Activated naive CD8-positive, alpha-beta T cell (primary cell): ENCODE data around the gene GPX4.

Source experiments
- H3K27ac Mint-ChIP-seq: one replicate; pipeline ENCODE4 v1.8.0; 2021; ENCODE audit warnings: mixed read lengths
- H3K27me3 Mint-ChIP-seq: one replicate; pipeline ENCODE4 v1.8.0; 2021; ENCODE audit warnings: mixed read lengths
- H3K36me3 Mint-ChIP-seq: one replicate; pipeline ENCODE4 v1.8.0; 2021; ENCODE audit warnings: mixed read lengths
- H3K4me1 Mint-ChIP-seq: one replicate; pipeline ENCODE4 v1.8.0; 2021; ENCODE audit warnings: low read depth, mixed read lengths
- H3K4me3 Mint-ChIP-seq: one replicate; pipeline ENCODE4 v1.8.0; 2021; ENCODE audit warnings: mild to moderate bottlenecking, mixed read lengths
- H3K9me3 Mint-ChIP-seq: one replicate; pipeline ENCODE4 v1.8.0; 2021; ENCODE audit warnings: low read depth, mixed read lengths

The GPX4 gene

GRCh38 chr19:1074544-1075283 lies 29.1 kb upstream of the GPX4 start:
- Mint-ChIP-seq H3K27ac (peak overlapping the region; percentile 88), H3K4me3 (peak overlapping the region; percentile 81), H3K27me3 (no peaks in the 10 kb centered on the region), H3K4me1 (peaks cover 50% of the 10 kb centered on the region), H3K36me3 (peaks cover 4% of the 10 kb centered on the region), H3K9me3 (no peaks in the 10 kb centered on the region)

GRCh38 chr19:1076046-1076386 lies 27.8 kb upstream of the GPX4 start:
- no peaks in the 10 kb centered on the region for H3K27me3 Mint-ChIP-seq
- peaks cover 4% of the 10 kb centered on the region for H3K36me3 Mint-ChIP-seq
- peak overlapping the region; percentile 88 for H3K27ac Mint-ChIP-seq
- peak overlapping the region; percentile 81 for H3K4me3 Mint-ChIP-seq
- peaks cover 52% of the 10 kb centered on the region for H3K4me1 Mint-ChIP-seq
- no peaks in the 10 kb centered on the region for H3K9me3 Mint-ChIP-seq

- Mint-ChIP-seq H3K36me3 (no peaks in the 10 kb centered on the region), H3K27me3 (no peaks in the 10 kb centered on the region), H3K4me3 (peak overlapping the region; percentile 76), H3K9me3 (no peaks in the 10 kb centered on the region), H3K4me1 (peaks cover 50% of the 10 kb centered on the region), H3K27ac (peak overlapping the region; percentile 88)
Measured at GRCh38 chr19:1076951-1077350, 26.8 kb upstream of the GPX4 start.

- peaks cover 41% of the 10 kb centered on the region for H3K4me1 Mint-ChIP-seq
- no peaks in the 10 kb centered on the region for H3K36me3 Mint-ChIP-seq
- peak overlapping the region; percentile 42 for H3K4me3 Mint-ChIP-seq
- H3K9me3 Mint-ChIP-seq: no peaks in the 10 kb centered on the region
- H3K27me3 Mint-ChIP-seq: no peaks in the 10 kb centered on the region
- H3K27ac Mint-ChIP-seq: peak overlapping the region; percentile 88
Measured at GRCh38 chr19:1079566-1080111, 24.2 kb upstream of the GPX4 start.

GRCh38 chr19:1080360-1081161 lies 23.2 kb upstream of the GPX4 start:
- Mint-ChIP-seq H3K27me3 (no peaks in the 10 kb centered on the region), H3K9me3 (no peaks in the 10 kb centered on the region), H3K4me3 (peak overlapping the region; percentile 13), H3K27ac (no peak overlapping the region), H3K36me3 (no peaks in the 10 kb centered on the region), H3K4me1 (peaks cover 44% of the 10 kb centered on the region)

- no peaks in the 10 kb centered on the region for H3K36me3 Mint-ChIP-seq
- peaks cover 41% of the 10 kb centered on the region for H3K4me1 Mint-ChIP-seq
- H3K27ac Mint-ChIP-seq: no peak overlapping the region
- H3K4me3 Mint-ChIP-seq: no peak overlapping the region
- no peaks in the 10 kb centered on the region for H3K9me3 Mint-ChIP-seq
- no peaks in the 10 kb centered on the region for H3K27me3 Mint-ChIP-seq
Measured at GRCh38 chr19:1081301-1082164, 22.3 kb upstream of the GPX4 start.

- no peaks in the 10 kb centered on the region for H3K27me3 Mint-ChIP-seq
- H3K4me3 Mint-ChIP-seq: peak overlapping the region; percentile 35
- no peak overlapping the region for H3K27ac Mint-ChIP-seq
- no peaks in the 10 kb centered on the region for H3K9me3 Mint-ChIP-seq
- H3K36me3 Mint-ChIP-seq: no peaks in the 10 kb centered on the region
- peaks cover 37% of the 10 kb centered on the region for H3K4me1 Mint-ChIP-seq
Measured at GRCh38 chr19:1082165-1082927, 21.4 kb upstream of the GPX4 start.

- Mint-ChIP-seq H3K27me3 (no peaks in the 10 kb centered on the region), H3K4me1 (peaks cover 41% of the 10 kb centered on the region), H3K4me3 (peak overlapping the region; percentile 17), H3K27ac (no peak overlapping the region), H3K36me3 (peaks cover 4% of the 10 kb centered on the region), H3K9me3 (no peaks in the 10 kb centered on the region)
Measured at GRCh38 chr19:1082928-1083816, 20.6 kb upstream of the GPX4 start.

- Mint-ChIP-seq H3K27ac (peak overlapping the region; percentile 1), H3K27me3 (no peaks in the 10 kb centered on the region), H3K4me3 (peak overlapping the region; percentile 17), H3K4me1 (peaks cover 47% of the 10 kb centered on the region), H3K36me3 (peaks cover 4% of the 10 kb centered on the region), H3K9me3 (no peaks in the 10 kb centered on the region)
Measured at GRCh38 chr19:1084024-1084868, 19.5 kb upstream of the GPX4 start.

GRCh38 chr19:1085053-1085658 lies 18.6 kb upstream of the GPX4 start:
- Mint-ChIP-seq H3K27ac (peak overlapping the region; percentile 73), H3K36me3 (peaks cover 4% of the 10 kb centered on the region), H3K27me3 (no peaks in the 10 kb centered on the region), H3K4me1 (peaks cover 43% of the 10 kb centered on the region), H3K4me3 (no peak overlapping the region), H3K9me3 (no peaks in the 10 kb centered on the region)

GRCh38 chr19:1085676-1086442 lies 17.9 kb upstream of the GPX4 start:
- H3K27ac Mint-ChIP-seq: peak overlapping the region; percentile 73
- H3K27me3 Mint-ChIP-seq: no peaks in the 10 kb centered on the region
- peaks cover 4% of the 10 kb centered on the region for H3K36me3 Mint-ChIP-seq
- no peak overlapping the region for H3K4me3 Mint-ChIP-seq
- H3K9me3 Mint-ChIP-seq: no peaks in the 10 kb centered on the region
- peaks cover 45% of the 10 kb centered on the region for H3K4me1 Mint-ChIP-seq

- peaks cover 46% of the 10 kb centered on the region for H3K4me1 Mint-ChIP-seq
- no peak overlapping the region for H3K4me3 Mint-ChIP-seq
- no peak overlapping the region for H3K27ac Mint-ChIP-seq
- H3K9me3 Mint-ChIP-seq: no peaks in the 10 kb centered on the region
- H3K27me3 Mint-ChIP-seq: no peaks in the 10 kb centered on the region
- peaks cover 4% of the 10 kb centered on the region for H3K36me3 Mint-ChIP-seq
Measured at GRCh38 chr19:1086613-1087012, 17.2 kb upstream of the GPX4 start.
